Muscle layer of duodenum (tissue), 2 donors: ENCODE data around the gene CRISP1.

ENCODE experiments used
- H3K27ac ChIP-seq: one replicate; pipeline ENCODE4 v1.7.0; 2013; ENCODE audit warnings: mild to moderate bottlenecking, low read length
- H3K27me3 ChIP-seq: one replicate; pipeline ENCODE4 v1.7.0; 2013; ENCODE audit warnings: low read depth, mild to moderate bottlenecking, control low read depth, low read length
- H3K36me3 ChIP-seq, 2 donors: one replicate each; pipeline ENCODE4 v1.7.0; 2013; ENCODE audit warnings: low read length in 2 of 2, control low read depth in 1 of 2, mild to moderate bottlenecking in 1 of 2; ENCODE audit not compliant: insufficient read depth in 2 of 2, control insufficient read depth in 1 of 2
- H3K4me1 ChIP-seq, 2 donors: one replicate each; pipeline ENCODE4 v1.7.0; 2013; ENCODE audit warnings: low read length in 2 of 2, mild to moderate bottlenecking in 2 of 2, control low read depth in 1 of 2, moderate library complexity in 1 of 2; ENCODE audit not compliant: insufficient read depth in 2 of 2, control insufficient read depth in 1 of 2
- H3K4me3 ChIP-seq, 2 donors: one replicate each; pipeline ENCODE4 v1.7.0; 2013; ENCODE audit warnings: low read length in 2 of 2, low read depth in 1 of 2, mild to moderate bottlenecking in 1 of 2
- H3K9me3 ChIP-seq, 2 donors: one replicate each; pipeline ENCODE4 v1.7.0; 2013; ENCODE audit warnings: low read length in 2 of 2, control low read depth in 1 of 2, mild to moderate bottlenecking in 1 of 2; ENCODE audit not compliant: control insufficient read depth in 1 of 2
- donor health status: healthy.

The CRISP1 gene

GRCh38 chr6:49790341-49790740, 76.0 kb downstream of the CRISP1 start:
- H3K36me3 ChIP-seq: no peaks in the 10 kb centered on the region
- H3K27me3 ChIP-seq: no peaks in the 10 kb centered on the region
- H3K9me3 ChIP-seq: no peaks in the 10 kb centered on the region
- H3K27ac ChIP-seq: no peak overlapping the region
- no peaks in the 10 kb centered on the region for H3K4me1 ChIP-seq
- no peak overlapping the region for H3K4me3 ChIP-seq

- Histone ChIP-seq H3K36me3 (no peaks in the 10 kb centered on the region), H3K4me3 (no peak within 1 kb of the TSS), H3K27me3 (no peaks in the 10 kb centered on the region), H3K27ac (no peak within 1 kb of the TSS), H3K9me3 (no peaks in the 10 kb centered on the region), H3K4me1 (no peaks in the 10 kb centered on the region)
These were observed 79.2 kb downstream of the CRISP1 start, which contains the start of gene PGK2 for GRCh38 chr6:49787176-49787575. PGK2 (minus strand) TSS chr6:49787285; CDS start chr6:49787187, 98 bp downstream.

- Histone ChIP-seq H3K9me3 (no peaks in the 10 kb centered on the region), H3K27me3 (no peaks in the 10 kb centered on the region), H3K36me3 (no peaks in the 10 kb centered on the region), H3K27ac (no peak overlapping the region), H3K4me3 (no peak overlapping the region), H3K4me1 (no peaks in the 10 kb centered on the region)
These were observed 82.1 kb downstream of the CRISP1 start for GRCh38 chr6:49784272-49784671.
